ENCODE results near the gene BLVRA.

DNA sequence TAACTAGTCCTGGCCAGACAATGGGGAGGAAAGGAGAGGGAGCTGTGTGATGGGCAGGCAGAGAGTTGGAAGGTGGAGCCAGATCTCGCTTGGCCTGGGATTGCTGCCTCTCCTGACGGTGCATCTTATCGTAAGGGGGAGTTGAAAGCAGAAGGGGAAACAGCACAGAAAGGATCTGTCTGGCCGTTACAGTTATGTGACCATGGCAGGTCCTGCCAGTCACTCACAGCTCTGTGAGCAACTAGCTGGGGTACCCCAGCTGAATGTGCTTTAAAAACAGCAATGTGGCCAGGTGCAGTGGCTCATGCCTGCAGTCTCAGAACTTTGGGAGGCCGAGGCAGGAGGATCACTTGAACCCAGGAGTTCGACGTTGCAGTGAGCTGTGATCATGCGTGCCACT is 8.1 kb downstream of the BLVRA start:
- TF ChIP-seq, protein P1, sequence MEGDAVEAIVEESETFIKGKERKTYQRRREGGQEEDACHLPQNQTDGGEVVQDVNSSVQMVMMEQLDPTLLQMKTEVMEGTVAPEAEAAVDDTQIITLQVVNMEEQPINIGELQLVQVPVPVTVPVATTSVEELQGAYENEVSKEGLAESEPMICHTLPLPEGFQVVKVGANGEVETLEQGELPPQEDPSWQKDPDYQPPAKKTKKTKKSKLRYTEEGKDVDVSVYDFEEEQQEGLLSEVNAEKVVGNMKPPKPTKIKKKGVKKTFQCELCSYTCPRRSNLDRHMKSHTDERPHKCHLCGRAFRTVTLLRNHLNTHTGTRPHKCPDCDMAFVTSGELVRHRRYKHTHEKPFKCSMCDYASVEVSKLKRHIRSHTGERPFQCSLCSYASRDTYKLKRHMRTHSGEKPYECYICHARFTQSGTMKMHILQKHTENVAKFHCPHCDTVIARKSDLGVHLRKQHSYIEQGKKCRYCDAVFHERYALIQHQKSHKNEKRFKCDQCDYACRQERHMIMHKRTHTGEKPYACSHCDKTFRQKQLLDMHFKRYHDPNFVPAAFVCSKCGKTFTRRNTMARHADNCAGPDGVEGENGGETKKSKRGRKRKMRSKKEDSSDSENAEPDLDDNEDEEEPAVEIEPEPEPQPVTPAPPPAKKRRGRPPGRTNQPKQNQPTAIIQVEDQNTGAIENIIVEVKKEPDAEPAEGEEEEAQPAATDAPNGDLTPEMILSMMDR (conservative IDR thresholded peaks at IDR 0.05 in 1 of 2, IDR thresholded peaks at IDR 0.05 in 1 of 2; ENCODE audit: low read depth in 1 of 2, low read length in 2 of 2): no peak
- no peak for TF ChIP-seq EZH2 (IDR thresholded peaks at IDR 0.05; ENCODE audit: low read length, missing control alignments)
